Spleen (tissue), 11 donors: ENCODE measurements around the gene ALG11. TPM values are rescaled to one million over a fixed set of nuclear protein-coding genes. Genes with fewer than 3 reads are reported as not detected.
"Not testable (repeated sequence)": the region's sequence is repeated elsewhere in the genome, so short reads cannot be mapped to it uniquely, and the experiment has no call there.

Experiments used
- DNase-seq: peaks from one replicate; pipeline ENCODE4 v3.0.0-alpha.2; 2020
- H3K27ac ChIP-seq, 8 donors: fragments of 200-600 bp; sonication (generic) in 7 of 8; 1 replicate in 4 of 8; 2 replicates in 4 of 8; pipeline versions ENCODE4 v1.5.0 to v1.8.0; 2016 to 2021; ENCODE audit warnings: inconsistent platforms in 4 of 8, mild to moderate bottlenecking in 4 of 8, moderate library complexity in 1 of 8
- H3K27me3 ChIP-seq, 7 donors: fragments of 200-600 bp; sonication (generic) in 6 of 7; replicated peaks in 1 of 7; 1 replicate in 4 of 7; 2 replicates in 3 of 7; pipeline versions ENCODE4 v1.5.0 to v1.8.0; 2016 to 2021; ENCODE audit warnings: inconsistent platforms in 3 of 7, mild to moderate bottlenecking in 1 of 7
- H3K36me3 ChIP-seq, 6 donors: fragments of 200-600 bp; sonication (generic) in 5 of 6; 1 replicate in 4 of 6; 2 replicates in 2 of 6; pipeline versions ENCODE4 v1.5.0 to v1.8.0; 2016 to 2021; ENCODE audit warnings: inconsistent platforms in 2 of 6
- H3K4me1 ChIP-seq, 6 donors: fragments of 200-600 bp; sonication (generic) in 5 of 6; 1 replicate in 3 of 6; 2 replicates in 3 of 6; pipeline versions ENCODE4 v1.5.0 to v1.8.0; 2016 to 2021; ENCODE audit warnings: inconsistent platforms in 3 of 6
- H3K4me3 ChIP-seq, 8 donors: fragments of 200-600 bp; sonication (generic) in 7 of 8; 1 replicate in 4 of 8; 2 replicates in 4 of 8; pipeline versions ENCODE4 v1.5.0 to v1.8.0; 2016 to 2021; ENCODE audit warnings: inconsistent platforms in 4 of 8, mild to moderate bottlenecking in 4 of 8, moderate library complexity in 2 of 8
- H3K9me3 ChIP-seq, 8 donors: fragments of 200-600 bp; sonication (generic) in 7 of 8; 1 replicate in 4 of 8; 2 replicates in 4 of 8; pipeline versions ENCODE4 v1.5.0 to v1.8.0; 2016 to 2021; ENCODE audit warnings: inconsistent platforms in 4 of 8
- POLR2A ChIP-seq, 3 donors: fragments of 450-650 bp; IDR thresholded peaks; one replicate each; pipeline ENCODE4 v1.5.1; 2017; ENCODE audit warnings: antibody characterized with exemption in 3 of 3, mild to moderate bottlenecking in 1 of 3
- POLR2AphosphoS5 ChIP-seq, 3 donors: sonication (generic); formaldehyde crosslinking; IDR thresholded peaks; one replicate each; pipeline ENCODE4 v1.5.1; 2017; ENCODE audit warnings: antibody characterized with exemption in 3 of 3
- WGBS, 5 donors: extraction: QIAGEN DNeasy Blood & Tissue Kit in 3 of 5; methylation state at CpG; one replicate each; pipeline versions ENCODE4 v1.1.5 to v1.1.7; 2013 to 2018; 5-methylcytosine and 5-hydroxymethylcytosine counted together
- intact Hi-C: fragments of 100-400 bp; cut with DNase I; formaldehyde crosslinking; loops from one replicate; pipeline ENCODE4 v1.15.0; 2023; ENCODE audit warnings: low total_unique reads
- polyA plus RNA-seq, 3 donors: library from polyadenylated mRNA; stranded (reverse); fragments of 200-250 nt; gene quantifications; one replicate each; pipeline ENCODE4 v1.2.1, GENCODE V29; 2013
- total RNA-seq, 7 donors: library from RNA; depleted of rRNA in 3 of 7; stranded (reverse); fragments of >200 nt in 3 of 7; fragmentation: NEBNext Ultra II Directional in 4 of 7; extraction: Animal tissue kit (Norgen Biotek cat#: 25700) in 4 of 7; gene quantifications; one replicate each; pipeline versions ENCODE4 v1.1.0 to v1.2.1, GENCODE V29; 2016 to 2021
- TF ChIP-seq, protein P1 (sequence below), 11 experiments: fragments of 200-600 bp in 7 of 11; fragments of 450-650 bp in 4 of 11; sonication (generic) in 4 of 11; IDR thresholded peaks in 8 of 11; conservative IDR thresholded peaks in 3 of 11; 1 replicate in 7 of 11; 2 replicates in 4 of 11; pipeline versions ENCODE4 v1.4.0 to v1.8.0; 2016 to 2021; ENCODE audit warnings: antibody characterized with exemption in 11 of 11, inconsistent platforms in 4 of 11, mild to moderate bottlenecking in 1 of 11
- donor health status: healthy with polysubstance abuse.
- donor health status: DM: no; HTN: no; CAD: no; lungs with moderate emphysema.
- donor health status: DM: no; HTN: no; CAD: no.
- donor health status: Bipolar disorder and iron deficiency.
- donor health status: healthy.
- donor health status: DM: no; HTN: no; CAD: no.
- donor health status: DM: yes; HTN: yes; CAD: no.

ALG11 gene
- total and polyA plus RNA-seq, 10 donors: 3.0 to 32.2 (median 27.6) TPM

DNA sequence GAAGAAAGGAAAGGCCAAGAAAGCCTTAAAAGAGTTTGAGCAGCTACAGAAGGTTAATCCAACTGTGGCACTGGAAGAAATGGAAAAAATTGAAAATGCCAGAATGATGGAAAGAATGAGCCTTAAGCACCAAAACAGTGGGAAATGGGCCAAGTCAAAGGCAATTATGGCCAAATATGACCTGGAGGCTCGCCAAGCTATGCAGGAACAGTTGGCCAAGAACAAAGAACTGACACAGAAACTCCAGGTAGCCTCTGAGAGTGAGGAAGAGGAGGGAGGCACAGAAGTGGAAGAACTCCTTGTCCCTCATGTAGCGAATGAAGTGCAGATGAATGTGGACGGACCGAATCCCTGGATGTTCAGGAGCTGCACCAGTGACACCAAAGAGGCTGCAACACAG lies 17.4 kb downstream of the ALG11 start:
- intact Hi-C loops: no loop called here
- Histone ChIP-seq H3K4me1 (no peaks in the 10 kb centered on the region), H3K27me3 (no peaks in the 10 kb centered on the region), H3K36me3 (peaks cover 0 to 60% (median 18%) of the 10 kb centered on the region in 6 donors), H3K9me3 (no peaks in the 10 kb centered on the region), H3K4me3 (no peak overlapping the region), H3K27ac (no peak overlapping the region)
- no peak for DNase-seq
- 80 to 99% (median 94%) methylated on average over 4 of the region's 4 CpGs for WGBS, 5 donors
- TF ChIP-seq POLR2A (IDR thresholded peaks at IDR 0.05) (no peak), POLR2AphosphoS5 (IDR thresholded peaks at IDR 0.05) (no peak)
- TF ChIP-seq, protein P1, sequence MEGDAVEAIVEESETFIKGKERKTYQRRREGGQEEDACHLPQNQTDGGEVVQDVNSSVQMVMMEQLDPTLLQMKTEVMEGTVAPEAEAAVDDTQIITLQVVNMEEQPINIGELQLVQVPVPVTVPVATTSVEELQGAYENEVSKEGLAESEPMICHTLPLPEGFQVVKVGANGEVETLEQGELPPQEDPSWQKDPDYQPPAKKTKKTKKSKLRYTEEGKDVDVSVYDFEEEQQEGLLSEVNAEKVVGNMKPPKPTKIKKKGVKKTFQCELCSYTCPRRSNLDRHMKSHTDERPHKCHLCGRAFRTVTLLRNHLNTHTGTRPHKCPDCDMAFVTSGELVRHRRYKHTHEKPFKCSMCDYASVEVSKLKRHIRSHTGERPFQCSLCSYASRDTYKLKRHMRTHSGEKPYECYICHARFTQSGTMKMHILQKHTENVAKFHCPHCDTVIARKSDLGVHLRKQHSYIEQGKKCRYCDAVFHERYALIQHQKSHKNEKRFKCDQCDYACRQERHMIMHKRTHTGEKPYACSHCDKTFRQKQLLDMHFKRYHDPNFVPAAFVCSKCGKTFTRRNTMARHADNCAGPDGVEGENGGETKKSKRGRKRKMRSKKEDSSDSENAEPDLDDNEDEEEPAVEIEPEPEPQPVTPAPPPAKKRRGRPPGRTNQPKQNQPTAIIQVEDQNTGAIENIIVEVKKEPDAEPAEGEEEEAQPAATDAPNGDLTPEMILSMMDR (IDR thresholded peaks at IDR 0.05 in 8 of 11, conservative IDR thresholded peaks at IDR 0.05 in 3 of 11): no peak

DNA sequence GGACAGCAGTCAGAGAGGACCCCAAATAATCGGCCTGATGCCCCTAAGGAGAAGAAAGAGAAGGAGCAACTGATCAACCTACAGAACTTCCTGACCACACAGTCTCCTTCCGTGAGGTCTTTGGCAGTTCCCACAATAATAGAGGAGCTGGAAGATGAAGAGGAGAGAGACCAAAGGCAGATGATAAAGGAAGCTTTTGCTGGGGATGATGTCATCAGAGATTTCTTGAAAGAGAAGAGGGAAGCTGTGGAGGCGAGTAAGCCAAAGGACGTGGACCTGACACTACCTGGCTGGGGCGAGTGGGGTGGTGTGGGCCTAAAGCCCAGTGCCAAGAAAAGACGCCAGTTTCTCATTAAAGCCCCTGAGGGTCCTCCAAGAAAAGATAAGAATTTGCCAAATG lies 18.2 kb downstream of the ALG11 start:
- 93 to 98% (median 95%) methylated on average over 6 of the region's 6 CpGs for WGBS, 5 donors

DNA sequence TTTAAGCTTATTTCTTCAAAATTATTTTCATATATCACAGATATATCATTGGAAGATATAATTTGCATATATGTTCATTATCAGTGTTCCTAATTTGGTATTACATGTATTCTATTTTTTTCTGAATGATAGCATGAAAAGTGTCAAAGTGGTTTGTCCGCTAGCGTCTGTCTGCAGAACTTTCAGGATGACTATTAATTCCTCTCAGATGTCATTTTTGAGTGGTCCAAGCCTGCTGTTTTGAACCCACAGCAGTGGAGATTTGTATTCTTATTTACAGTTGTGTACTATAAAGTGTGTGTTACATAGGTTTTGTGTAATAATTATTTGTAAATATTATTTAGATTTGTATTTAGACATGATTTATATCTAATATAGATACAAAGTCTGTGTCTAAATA lies 20.8 kb downstream of the ALG11 start:
- TF ChIP-seq POLR2A (IDR thresholded peaks at IDR 0.05) (no peak), POLR2AphosphoS5 (IDR thresholded peaks at IDR 0.05) (no peak)
- TF ChIP-seq, protein P1 (IDR thresholded peaks at IDR 0.05 in 8 of 11, conservative IDR thresholded peaks at IDR 0.05 in 3 of 11): no peak
- WGBS, 5 donors: 61 to 91% (median 79%) methylated on average over 2 of the region's 2 CpGs
- no peaks in the 10 kb centered on the region for H3K9me3 ChIP-seq

More for the DNA sequence above, 18.2 kb downstream of the ALG11 start:
- H3K4me1 ChIP-seq, H3K27ac ChIP-seq, H3K4me3 ChIP-seq, H3K9me3 ChIP-seq, intact Hi-C loops, DNase-seq, H3K27me3 ChIP-seq: not testable (repeated sequence)
- H3K36me3 ChIP-seq: peaks cover 0 to 51% (median 18%) of the 10 kb centered on the region in 6 donors

DNA sequence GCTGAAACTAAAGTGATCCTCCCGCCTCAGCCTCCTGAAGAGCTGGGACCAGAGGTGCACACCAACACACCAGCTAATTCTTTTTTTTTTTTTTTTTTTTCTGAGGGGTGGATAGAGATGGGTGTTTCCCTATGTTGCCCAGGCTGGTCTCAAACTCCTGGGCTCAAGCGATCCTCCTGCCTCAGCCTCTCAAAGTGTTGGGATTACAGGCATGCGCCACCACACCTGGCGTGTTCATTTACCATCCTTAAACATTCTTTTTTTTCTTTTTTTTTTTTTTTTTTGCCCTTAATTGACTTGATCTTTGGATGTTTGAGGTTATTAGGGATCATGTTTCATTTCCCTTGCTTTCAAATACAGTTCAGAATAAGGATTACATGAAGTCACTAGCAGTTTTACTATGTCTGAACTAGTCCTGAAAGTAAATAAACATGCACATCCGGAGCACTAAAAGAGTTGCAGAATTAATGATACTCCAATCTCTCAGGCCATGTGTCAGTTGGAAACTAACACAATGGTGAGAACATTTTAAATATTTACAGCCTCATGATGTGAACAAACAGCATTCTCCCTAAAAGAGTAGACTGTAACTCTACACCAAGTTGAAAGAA lies 22.5 kb downstream of the ALG11 start:
- Histone ChIP-seq H3K4me1 (no peaks in the 10 kb centered on the region), H3K9me3 (no peaks in the 10 kb centered on the region), H3K27ac (no peak overlapping the region), H3K36me3 (peaks cover 0 to 8% (median 0%) of the 10 kb centered on the region in 6 donors), H3K4me3 (no peak overlapping the region), H3K27me3 (no peaks in the 10 kb centered on the region)
- intact Hi-C loops: no loop called here
- WGBS, 5 donors: 77 to 94% (median 79%) methylated on average over 5 of the region's 5 CpGs
- TF ChIP-seq POLR2AphosphoS5 (IDR thresholded peaks at IDR 0.05) (no peak), POLR2A (IDR thresholded peaks at IDR 0.05) (no peak)
- TF ChIP-seq, protein P1 (IDR thresholded peaks at IDR 0.05 in 8 of 11, conservative IDR thresholded peaks at IDR 0.05 in 3 of 11): no peak
- no peak for DNase-seq

More for the DNA sequence above, 20.8 kb downstream of the ALG11 start:
- Histone ChIP-seq H3K4me3 (no peak overlapping the region), H3K27me3 (no peaks in the 10 kb centered on the region), H3K27ac (no peak overlapping the region), H3K36me3 (peaks cover 0 to 25% (median 12%) of the 10 kb centered on the region in 6 donors), H3K4me1 (no peaks in the 10 kb centered on the region)
- intact Hi-C loops: no loop called here
- no peak for DNase-seq
